WTC11 (cell line): ENCODE measurements around the gene HOXC11.

Experiments
- EMX1 ChIP-seq: fragments of 250-450 bp; sonication (Bioruptor Pico); IDR thresholded peaks from 2 replicates; pipeline ENCODE4 v1.8.0; 2021; ENCODE audit warnings: mild to moderate bottlenecking
- NFE2L1 ChIP-seq: sonication (generic); formaldehyde crosslinking; IDR thresholded peaks from 2 replicates; pipeline ENCODE4 v1.8.1; 2023; ENCODE audit warnings: missing genetic modification reagents
- SP1 ChIP-seq: sonication (generic); formaldehyde crosslinking; conservative IDR thresholded peaks from 2 replicates; pipeline ENCODE4 v1.8.1; 2022; ENCODE audit warnings: missing genetic modification reagents
- USF2 ChIP-seq: sonication (generic); formaldehyde crosslinking; IDR thresholded peaks from 2 replicates; pipeline ENCODE4 v1.8.1; 2023; ENCODE audit warnings: mild to moderate bottlenecking, missing genetic modification reagents, moderate library complexity

- TF ChIP-seq SP1 (CRISPR knock-in tag) (no peak), EMX1 (CRISPR knock-in tag) (no peak), NFE2L1 (CRISPR knock-in tag) (no peak), USF2 (no peak)
Observed at GRCh38 chr12:54015018-54015931, 42.3 kb downstream of the HOXC11 start.
